GM12878 (cell line): ENCODE measurements around the gene PMEL. TPM values are rescaled to one million over a fixed set of nuclear protein-coding genes. Genes with fewer than 3 reads are reported as not detected.

Experiments
- ATAC-seq: fragments of 200-7000 bp; cut with Tn5 transposase; 3 replicates; pipeline ENCODE4 v1.9.1; 2020; ENCODE audit warnings: mild to moderate bottlenecking, moderate library complexity
- BruUV-seq: library from RNA; stranded (reverse); fragments of 400-500 nt; replicated peaks from 2 replicates; lab custom pipeline; 2021; lab: Mats Ljungman, UMichigan
- CTCF ChIA-PET: fragments of 300-600 bp; sonication (Branson Sonifier 250); formaldehyde crosslinking; extraction: SDS; loops from one replicate; lab custom pipeline; 2021; ENCODE audit warnings: inconsistent platforms; lab: Yijun Ruan, JAX
- POLR2A ChIA-PET: fragments of 350-600 bp; formaldehyde crosslinking; extraction: SDS; loops from one replicate; lab custom pipeline; 2021; ENCODE audit warnings: inconsistent platforms; lab: Charles Lee
- RAD21 ChIA-PET: fragments of 300-600 bp; sonication (Branson Sonifier 250); formaldehyde crosslinking; loops from one replicate; lab custom pipeline; 2023; ENCODE audit warnings: antibody characterized with exemption; ENCODE audit not compliant: unreplicated experiment; lab: Charles Lee
- SMC1A ChIA-PET: fragments of 300-600 bp; sonication (Branson Sonifier 250); formaldehyde crosslinking; loops from one replicate; lab custom pipeline; 2023; ENCODE audit not compliant: unreplicated experiment, uncharacterized antibody; lab: Charles Lee
- DNase-seq: peaks from one replicate; pipeline ENCODE4 v3.0.0-alpha.2; 2011; ENCODE audit warnings: low read depth, low spot score
- FAIRE-seq: peaks from 3 replicates; lab custom pipeline; 2011; peaks lifted over from hg19 to GRCh38; lab: Jason Lieb, UNC
- H2AFZ ChIP-seq: 2 replicates; pipeline ENCODE4 v1.6.0; 2011; ENCODE audit warnings: low read depth, low read length, control low read depth; ENCODE audit not compliant: control insufficient read depth
- H3K27ac ChIP-seq: 2 replicates; pipeline ENCODE4 v1.5.1; 2011; ENCODE audit warnings: control low read depth; ENCODE audit not compliant: control insufficient read depth, insufficient read depth
- H3K27me3 ChIP-seq, 2 experiments: replicated peaks in 1 of 2; 2 replicates each; pipeline versions ENCODE4 v1.6.0 to v1.6.1; 2011; ENCODE audit warnings: low read length in 1 of 2; ENCODE audit not compliant: control insufficient read depth in 2 of 2, insufficient read depth in 2 of 2
- H3K36me3 ChIP-seq, 2 experiments: 2 replicates each; pipeline ENCODE4 v1.5.1; 2011; ENCODE audit warnings: low read length in 1 of 2; ENCODE audit not compliant: control insufficient read depth in 2 of 2, insufficient read depth in 2 of 2
- H3K4me1 ChIP-seq: 2 replicates; pipeline ENCODE4 v1.6.1; 2011; ENCODE audit warnings: mild to moderate bottlenecking, low read length, moderate library complexity, mixed read lengths; ENCODE audit not compliant: control insufficient read depth, insufficient read depth
- H3K4me2 ChIP-seq: 2 replicates; pipeline ENCODE4 v1.6.0; 2011; ENCODE audit warnings: control low read depth; ENCODE audit not compliant: control insufficient read depth, insufficient read depth
- H3K4me3 ChIP-seq: fragments of 200-600 bp; sonication (generic); 2 replicates; pipeline ENCODE4 v1.5.1; 2016
- H3K79me2 ChIP-seq: 2 replicates; pipeline ENCODE4 v1.6.0; 2011; ENCODE audit warnings: low read length; ENCODE audit not compliant: control insufficient read depth, insufficient read depth
- H3K9ac ChIP-seq: 2 replicates; pipeline ENCODE4 v1.8.0; 2011; ENCODE audit warnings: low read length, control low read depth, mixed read lengths; ENCODE audit not compliant: control insufficient read depth, insufficient read depth
- H3K9me3 ChIP-seq: replicated peaks from 3 replicates; pipeline ENCODE4 v1.5.1; 2011; ENCODE audit warnings: mild to moderate bottlenecking, low read length; ENCODE audit not compliant: control insufficient read depth, insufficient read depth
- H4K20me1 ChIP-seq: 2 replicates; pipeline ENCODE4 v1.6.0; 2011; ENCODE audit not compliant: control insufficient read depth, insufficient read depth
- BMI1 ChIP-seq: fragments of 450-650 bp; IDR thresholded peaks from 2 replicates; pipeline ENCODE4 v1.6.1; 2016; ENCODE audit warnings: mild to moderate bottlenecking, moderate library complexity, borderline replicate concordance
- ESRRA ChIP-seq: IDR thresholded peaks from 2 replicates; pipeline ENCODE4 v1.6.1; 2012; ENCODE audit warnings: mild to moderate bottlenecking, low read length, improper control_type of control experiment
- IKZF2 ChIP-seq, 2 experiments: fragments of 450-650 bp; IDR thresholded peaks; 2 replicates each; pipeline ENCODE4 v1.6.1; 2017; ENCODE audit warnings: mild to moderate bottlenecking in 2 of 2, moderate library complexity in 2 of 2
- NRF1 ChIP-seq: conservative IDR thresholded peaks from 2 replicates; pipeline ENCODE4 v1.6.1; 2011; ENCODE audit warnings: mild to moderate bottlenecking, low read depth, low read length, improper control_type of control experiment
- SMAD5 ChIP-seq: IDR thresholded peaks from 2 replicates; pipeline ENCODE4 v1.6.1; 2016; ENCODE audit warnings: antibody characterized with exemption, low read depth
- SREBF2 ChIP-seq: IDR thresholded peaks from 2 replicates; pipeline ENCODE4 v1.6.1; 2012; ENCODE audit warnings: mild to moderate bottlenecking, low read length
- STAT1 ChIP-seq: fragments of 450-650 bp; conservative IDR thresholded peaks from 2 replicates; pipeline ENCODE4 v1.6.1; 2014; ENCODE audit warnings: antibody characterized with exemption, mild to moderate bottlenecking
- WGBS: methylation state at CpG from one replicate; pipeline ENCODE4 v1.1.6; 2016; ENCODE audit warnings: low lambda C conversion rate; ENCODE audit not compliant: insufficient replicate concordance, insufficient coverage; ENCODE audit errors: missing lambda C conversion rate; 5-methylcytosine and 5-hydroxymethylcytosine counted together
- in situ Hi-C: fragments of 300-500 bp; cut with MboI; formaldehyde crosslinking; loops from 9 replicates; pipeline ENCODE4 v1.14.3; 2018; ENCODE audit warnings: mixed read lengths
- intact Hi-C: fragments of 100-400 bp; cut with micrococcal nuclease; formaldehyde crosslinking; loops from one replicate; pipeline ENCODE4 v1.14.2; 2022; ENCODE audit not compliant: unreplicated experiment
- polyA plus RNA-seq, 11 experiments: library from polyadenylated mRNA; depleted of rRNA in 4 of 11; unstranded in 6 of 11; stranded (reverse) in 5 of 11; fragments of >200 nt; fragmentation: Nextera tagmentation in 4 of 11; fragmentation: Illumina TruSeq in 1 of 11; extraction: Ambion mirVana in 4 of 11; extraction: Trizol in 1 of 11; gene quantifications; 1 replicate in 1 of 11; 2 replicates in 10 of 11; pipeline versions ENCODE4 v1.2.1 to v1.2.3, GENCODE V29; 2011 to 2016; ENCODE audit warnings: inconsistent platforms in 2 of 11, missing spikeins in 2 of 11, low read depth in 1 of 11
- total RNA-seq, 4 experiments: library from RNA; depleted of rRNA in 3 of 4; stranded (reverse); fragments of >200 nt in 3 of 4; fragmentation: Illumina TruSeq in 1 of 4; extraction: Trizol in 1 of 4; gene quantifications; 2 replicates each; pipeline versions ENCODE4 v1.2.1 to v1.2.3, GENCODE V29; 2013 to 2021
- TF ChIP-seq, protein P1 (sequence below): fragments of 150-350 bp; IDR thresholded peaks from 2 replicates; pipeline ENCODE4 v1.6.1; 2016; ENCODE audit warnings: low read depth, low read length
- TF ChIP-seq, protein P2 (sequence below): IDR thresholded peaks from 2 replicates; pipeline ENCODE4 v1.6.1; 2012; ENCODE audit warnings: improper control_type of control experiment, low read depth, low read length; ENCODE audit not compliant: insufficient replicate concordance

Gene PMEL
- total and polyA plus RNA-seq, 10 of the 15 experiments (the other 5 are each of a cell fraction or from before 2014, with no cell fraction given), result 0.32 to 1.6 (median 0.56) TPM

DNA sequence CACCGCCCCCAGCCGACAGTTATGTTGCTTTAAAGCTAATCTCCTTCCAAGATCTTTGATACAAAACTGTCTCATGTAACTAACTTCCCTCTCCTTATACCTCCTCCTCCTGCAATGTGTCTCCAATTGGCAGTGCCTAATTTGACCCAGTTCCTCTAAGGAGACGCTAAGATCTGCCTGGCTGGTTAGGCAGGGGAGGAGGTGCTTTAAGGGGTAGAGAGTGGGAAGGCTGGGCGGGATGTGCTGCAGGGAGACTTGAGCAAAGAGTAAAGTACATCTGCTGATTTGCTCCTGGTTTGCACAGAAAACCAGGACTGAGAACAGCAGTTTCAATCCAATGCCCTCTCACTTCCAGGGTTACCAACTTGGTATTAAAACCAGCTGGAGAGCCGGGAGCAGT lies 47.6 kb upstream of the PMEL start (continued):
- TF ChIP-seq, protein P1, sequence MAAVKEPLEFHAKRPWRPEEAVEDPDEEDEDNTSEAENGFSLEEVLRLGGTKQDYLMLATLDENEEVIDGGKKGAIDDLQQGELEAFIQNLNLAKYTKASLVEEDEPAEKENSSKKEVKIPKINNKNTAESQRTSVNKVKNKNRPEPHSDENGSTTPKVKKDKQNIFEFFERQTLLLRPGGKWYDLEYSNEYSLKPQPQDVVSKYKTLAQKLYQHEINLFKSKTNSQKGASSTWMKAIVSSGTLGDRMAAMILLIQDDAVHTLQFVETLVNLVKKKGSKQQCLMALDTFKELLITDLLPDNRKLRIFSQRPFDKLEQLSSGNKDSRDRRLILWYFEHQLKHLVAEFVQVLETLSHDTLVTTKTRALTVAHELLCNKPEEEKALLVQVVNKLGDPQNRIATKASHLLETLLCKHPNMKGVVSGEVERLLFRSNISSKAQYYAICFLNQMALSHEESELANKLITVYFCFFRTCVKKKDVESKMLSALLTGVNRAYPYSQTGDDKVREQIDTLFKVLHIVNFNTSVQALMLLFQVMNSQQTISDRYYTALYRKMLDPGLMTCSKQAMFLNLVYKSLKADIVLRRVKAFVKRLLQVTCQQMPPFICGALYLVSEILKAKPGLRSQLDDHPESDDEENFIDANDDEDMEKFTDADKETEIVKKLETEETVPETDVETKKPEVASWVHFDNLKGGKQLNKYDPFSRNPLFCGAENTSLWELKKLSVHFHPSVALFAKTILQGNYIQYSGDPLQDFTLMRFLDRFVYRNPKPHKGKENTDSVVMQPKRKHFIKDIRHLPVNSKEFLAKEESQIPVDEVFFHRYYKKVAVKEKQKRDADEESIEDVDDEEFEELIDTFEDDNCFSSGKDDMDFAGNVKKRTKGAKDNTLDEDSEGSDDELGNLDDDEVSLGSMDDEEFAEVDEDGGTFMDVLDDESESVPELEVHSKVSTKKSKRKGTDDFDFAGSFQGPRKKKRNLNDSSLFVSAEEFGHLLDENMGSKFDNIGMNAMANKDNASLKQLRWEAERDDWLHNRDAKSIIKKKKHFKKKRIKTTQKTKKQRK, result no peak
- no peak for TF ChIP-seq NRF1
- TF ChIP-seq SREBF2, result no peak

DNA sequence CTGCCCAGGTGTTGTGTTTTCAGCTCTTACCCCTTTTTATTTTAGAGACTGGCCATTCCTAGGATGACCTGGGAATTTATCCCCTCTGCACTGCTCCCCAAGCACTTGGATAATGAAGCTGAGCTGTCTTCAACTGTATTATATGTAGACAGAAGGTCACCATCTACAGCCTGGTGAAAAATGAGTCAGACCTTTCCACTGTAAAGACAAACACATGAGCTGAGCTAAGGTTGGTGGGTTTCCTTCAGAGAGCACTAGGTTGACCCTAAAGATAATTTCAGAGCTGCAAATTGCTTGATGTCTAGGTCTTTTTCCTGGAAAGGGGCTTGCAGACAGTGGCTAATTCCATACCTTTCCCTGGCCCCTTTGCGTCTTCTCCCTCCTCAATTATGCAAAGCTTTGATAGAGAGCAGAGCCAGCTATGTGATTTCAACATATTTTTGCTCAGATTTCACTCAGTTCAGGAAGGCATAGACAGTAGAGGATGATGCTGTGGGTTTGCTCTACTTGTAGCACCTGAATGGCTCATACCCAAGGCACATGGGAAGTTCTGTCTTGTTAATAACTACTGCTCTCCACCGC lies 45.8 kb upstream of the PMEL start:
- CTCF ChIA-PET, result interaction anchor here (1.1 kb wide), 1 partner anchor 18 kb away, joined by 6 read pairs; no protein-coding TSS in a partner anchor
- no TSS peak for BruUV-seq
- no peaks in the 10 kb centered on the region for H3K36me3 ChIP-seq
- no peak overlapping the region for H3K27ac ChIP-seq
- FAIRE-seq (no peak), DNase-seq (no peak)
- no peaks in the 10 kb centered on the region for H4K20me1 ChIP-seq
- TF ChIP-seq SMAD5, result no peak
- no peak for TF ChIP-seq STAT1
- TF ChIP-seq IKZF2 (IDR thresholded peaks at IDR 0.05), result no peak
- TF ChIP-seq, protein P2, sequence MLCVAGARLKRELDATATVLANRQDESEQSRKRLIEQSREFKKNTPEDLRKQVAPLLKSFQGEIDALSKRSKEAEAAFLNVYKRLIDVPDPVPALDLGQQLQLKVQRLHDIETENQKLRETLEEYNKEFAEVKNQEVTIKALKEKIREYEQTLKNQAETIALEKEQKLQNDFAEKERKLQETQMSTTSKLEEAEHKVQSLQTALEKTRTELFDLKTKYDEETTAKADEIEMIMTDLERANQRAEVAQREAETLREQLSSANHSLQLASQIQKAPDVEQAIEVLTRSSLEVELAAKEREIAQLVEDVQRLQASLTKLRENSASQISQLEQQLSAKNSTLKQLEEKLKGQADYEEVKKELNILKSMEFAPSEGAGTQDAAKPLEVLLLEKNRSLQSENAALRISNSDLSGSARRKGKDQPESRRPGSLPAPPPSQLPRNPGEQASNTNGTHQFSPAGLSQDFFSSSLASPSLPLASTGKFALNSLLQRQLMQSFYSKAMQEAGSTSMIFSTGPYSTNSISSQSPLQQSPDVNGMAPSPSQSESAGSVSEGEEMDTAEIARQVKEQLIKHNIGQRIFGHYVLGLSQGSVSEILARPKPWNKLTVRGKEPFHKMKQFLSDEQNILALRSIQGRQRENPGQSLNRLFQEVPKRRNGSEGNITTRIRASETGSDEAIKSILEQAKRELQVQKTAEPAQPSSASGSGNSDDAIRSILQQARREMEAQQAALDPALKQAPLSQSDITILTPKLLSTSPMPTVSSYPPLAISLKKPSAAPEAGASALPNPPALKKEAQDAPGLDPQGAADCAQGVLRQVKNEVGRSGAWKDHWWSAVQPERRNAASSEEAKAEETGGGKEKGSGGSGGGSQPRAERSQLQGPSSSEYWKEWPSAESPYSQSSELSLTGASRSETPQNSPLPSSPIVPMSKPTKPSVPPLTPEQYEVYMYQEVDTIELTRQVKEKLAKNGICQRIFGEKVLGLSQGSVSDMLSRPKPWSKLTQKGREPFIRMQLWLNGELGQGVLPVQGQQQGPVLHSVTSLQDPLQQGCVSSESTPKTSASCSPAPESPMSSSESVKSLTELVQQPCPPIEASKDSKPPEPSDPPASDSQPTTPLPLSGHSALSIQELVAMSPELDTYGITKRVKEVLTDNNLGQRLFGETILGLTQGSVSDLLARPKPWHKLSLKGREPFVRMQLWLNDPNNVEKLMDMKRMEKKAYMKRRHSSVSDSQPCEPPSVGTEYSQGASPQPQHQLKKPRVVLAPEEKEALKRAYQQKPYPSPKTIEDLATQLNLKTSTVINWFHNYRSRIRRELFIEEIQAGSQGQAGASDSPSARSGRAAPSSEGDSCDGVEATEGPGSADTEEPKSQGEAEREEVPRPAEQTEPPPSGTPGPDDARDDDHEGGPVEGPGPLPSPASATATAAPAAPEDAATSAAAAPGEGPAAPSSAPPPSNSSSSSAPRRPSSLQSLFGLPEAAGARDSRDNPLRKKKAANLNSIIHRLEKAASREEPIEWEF, result no peak
- no peak for TF ChIP-seq ESRRA
- TF ChIP-seq BMI1, result no peak
- no peak for TF ChIP-seq NRF1
- TF ChIP-seq, all 136 proteins: peak for 0
- Histone ChIP-seq H3K4me2 (no peak overlapping the region), H3K9me3 (no peaks in the 10 kb centered on the region), H3K4me1 (no peaks in the 10 kb centered on the region), H3K27me3 (no peaks in the 10 kb centered on the region), H3K4me3 (no peak overlapping the region), H3K79me2 (no peaks in the 10 kb centered on the region), H3K9ac (no peak overlapping the region), H2AFZ (no peak overlapping the region)
- in situ Hi-C loops, result no loop called here
- intact Hi-C loops, result no loop called here
- ATAC-seq, result no peak
- POLR2A ChIA-PET, result no interaction called here
- RAD21 ChIA-PET, result no interaction called here
- SMC1A ChIA-PET, result interaction anchor here (0.9 to 1.4 kb wide), 4 partner anchors 13 to 273 kb away, joined by 3 read pairs; no protein-coding TSS in a partner anchor
- 97% methylated on average over 2 of the region's 2 CpGs for WGBS
